ENCODE measurements around the gene TET1. TPM values are rescaled to one million over a fixed set of nuclear protein-coding genes. Genes with fewer than 3 reads are reported as not detected.
"Not testable (repeated sequence)": the region's sequence is repeated elsewhere in the genome, so short reads cannot be mapped to it uniquely, and the experiment has no call there.

Gene TET1
- total RNA-seq, 4 donors from 2014 or later, result 1.5 to 3.3 (median 1.5) TPM

GRCh38 chr10:68603766-68604165 lies 43.6 kb downstream of the TET1 start:
- Histone ChIP-seq H3K27me3 (no peaks in the 10 kb centered on the region), H3K4me3 (no peak overlapping the region), H3K27ac (no peak overlapping the region), H3K4me1 (peaks cover 9 to 42% (median 33%) of the 10 kb centered on the region in 4 donors), H3K36me3 (no peaks in the 10 kb centered on the region), H3K9me3 (no peaks in the 10 kb centered on the region)
- WGBS, 2 donors (ENCODE audit: low coverage in 1 of 2), result 98 to 100% methylated on average over 3 of the region's 3 CpGs
- DNase-seq, result no peak
- TF ChIP-seq POLR2AphosphoS5 (IDR thresholded peaks at IDR 0.05) (no peak), EP300 (IDR thresholded peaks at IDR 0.05; ENCODE audit: low read depth) (no peak), POLR2A (IDR thresholded peaks at IDR 0.05) (no peak)
- TF ChIP-seq, protein P1, sequence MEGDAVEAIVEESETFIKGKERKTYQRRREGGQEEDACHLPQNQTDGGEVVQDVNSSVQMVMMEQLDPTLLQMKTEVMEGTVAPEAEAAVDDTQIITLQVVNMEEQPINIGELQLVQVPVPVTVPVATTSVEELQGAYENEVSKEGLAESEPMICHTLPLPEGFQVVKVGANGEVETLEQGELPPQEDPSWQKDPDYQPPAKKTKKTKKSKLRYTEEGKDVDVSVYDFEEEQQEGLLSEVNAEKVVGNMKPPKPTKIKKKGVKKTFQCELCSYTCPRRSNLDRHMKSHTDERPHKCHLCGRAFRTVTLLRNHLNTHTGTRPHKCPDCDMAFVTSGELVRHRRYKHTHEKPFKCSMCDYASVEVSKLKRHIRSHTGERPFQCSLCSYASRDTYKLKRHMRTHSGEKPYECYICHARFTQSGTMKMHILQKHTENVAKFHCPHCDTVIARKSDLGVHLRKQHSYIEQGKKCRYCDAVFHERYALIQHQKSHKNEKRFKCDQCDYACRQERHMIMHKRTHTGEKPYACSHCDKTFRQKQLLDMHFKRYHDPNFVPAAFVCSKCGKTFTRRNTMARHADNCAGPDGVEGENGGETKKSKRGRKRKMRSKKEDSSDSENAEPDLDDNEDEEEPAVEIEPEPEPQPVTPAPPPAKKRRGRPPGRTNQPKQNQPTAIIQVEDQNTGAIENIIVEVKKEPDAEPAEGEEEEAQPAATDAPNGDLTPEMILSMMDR (IDR thresholded peaks at IDR 0.05), result no peak
- intact Hi-C loops (cut with DNase I; ENCODE audit: low total_unique reads) (loop anchor here (5.0 kb wide), 1 partner anchor 41 kb away; the partner anchor contains the start of gene TET1), in situ Hi-C loops (cut with MboI; ENCODE audit: low pct_ligation_motif_present in 1 of 4, low pct_unique_long_range_greater_than_20kb in 1 of 4, low sequenced_read_pairs in 3 of 4) (no loop called here)

DNA sequence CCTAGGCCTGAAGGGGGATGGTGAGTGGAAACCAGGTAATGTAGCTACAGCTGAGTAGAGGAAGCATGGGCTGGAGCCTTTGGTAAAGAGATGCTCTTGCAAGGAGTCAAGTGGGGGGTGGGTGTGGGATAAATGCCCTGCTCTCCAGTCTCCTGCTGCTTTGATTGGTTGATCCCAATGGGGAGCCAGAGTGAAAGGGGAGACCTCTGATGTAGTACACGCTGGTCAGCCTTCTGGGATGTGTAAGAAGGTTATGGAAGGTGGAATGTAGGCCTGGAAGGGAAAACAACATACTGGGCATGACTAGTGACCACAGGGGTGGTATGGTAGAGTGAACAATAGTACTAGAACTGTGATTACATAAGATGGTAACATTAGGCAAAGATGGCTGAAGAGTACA lies 44.3 kb downstream of the TET1 start:
- in situ Hi-C loops (cut with MboI; ENCODE audit: low pct_ligation_motif_present in 1 of 4, low pct_unique_long_range_greater_than_20kb in 1 of 4, low sequenced_read_pairs in 3 of 4), result no loop called here
- Histone ChIP-seq H3K4me3 (no peak overlapping the region), H3K27ac (no peak overlapping the region), H3K4me1 (peaks cover 5 to 38% (median 27%) of the 10 kb centered on the region in 4 donors), H3K9me3 (no peaks in the 10 kb centered on the region), H3K36me3 (no peaks in the 10 kb centered on the region), H3K27me3 (no peaks in the 10 kb centered on the region)
- no peak for DNase-seq
- intact Hi-C loops (cut with DNase I; ENCODE audit: low total_unique reads), result loop anchor here (5.0 kb wide), 1 partner anchor 42 kb away; the partner anchor contains the start of gene TET1
- 88 to 97% methylated on average over 1 of the region's 1 CpG for WGBS, 2 donors (ENCODE audit: low coverage in 1 of 2)
- TF ChIP-seq POLR2A (IDR thresholded peaks at IDR 0.05) (no peak), POLR2AphosphoS5 (IDR thresholded peaks at IDR 0.05) (no peak), EP300 (IDR thresholded peaks at IDR 0.05; ENCODE audit: low read depth) (no peak)
- TF ChIP-seq, protein P1 (IDR thresholded peaks at IDR 0.05), result no peak

- WGBS, 2 donors (ENCODE audit: low coverage in 1 of 2), result 37 to 55% methylated on average over 5 of the region's 5 CpGs
- in situ Hi-C loops (cut with MboI; ENCODE audit: low pct_ligation_motif_present in 1 of 4, low pct_unique_long_range_greater_than_20kb in 1 of 4, low sequenced_read_pairs in 3 of 4), result no loop called here
- intact Hi-C loops (cut with DNase I; ENCODE audit: low total_unique reads), result no loop called here
Observed at GRCh38 chr10:68606918-68607317, 46.8 kb downstream of the TET1 start.

DNA sequence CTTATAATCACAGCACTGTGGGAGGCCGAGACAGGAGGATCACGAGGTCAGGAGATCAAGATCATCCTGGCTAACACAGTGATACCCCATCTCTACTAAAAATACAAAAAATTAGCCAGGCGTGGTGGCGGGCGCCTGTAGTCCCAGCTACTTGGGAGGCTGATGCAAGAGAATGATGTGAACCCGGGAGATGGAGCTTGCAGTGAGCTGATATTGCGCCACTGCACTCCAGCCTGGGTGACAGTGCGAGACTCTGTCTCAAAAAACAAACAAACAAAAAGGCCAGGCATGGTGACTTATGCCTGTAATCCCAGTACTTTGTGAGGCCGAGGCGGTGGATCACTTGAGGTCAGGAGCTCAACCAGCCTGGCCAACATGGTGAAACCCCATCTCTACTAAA lies 49.9 kb downstream of the TET1 start:
- H3K36me3 ChIP-seq; in situ Hi-C loops (cut with MboI; ENCODE audit: low pct_ligation_motif_present in 1 of 4, low pct_unique_long_range_greater_than_20kb in 1 of 4, low sequenced_read_pairs in 3 of 4); intact Hi-C loops (cut with DNase I; ENCODE audit: low total_unique reads); DNase-seq; H3K4me1 ChIP-seq; H3K4me3 ChIP-seq; H3K27ac ChIP-seq; H3K27me3 ChIP-seq; H3K9me3 ChIP-seq: not testable (repeated sequence)
- 95 to 100% methylated on average over 2 to 10 of the region's 10 CpGs for WGBS, 2 donors (ENCODE audit: low coverage in 1 of 2)

More at GRCh38 chr10:68606918-68607317, 46.8 kb downstream of the TET1 start:
- Histone ChIP-seq H3K9me3 (no peaks in the 10 kb centered on the region), H3K36me3 (no peaks in the 10 kb centered on the region), H3K4me1 (peaks cover 4 to 13% (median 7%) of the 10 kb centered on the region in 4 donors), H3K27ac (no peak overlapping the region), H3K27me3 (no peaks in the 10 kb centered on the region), H3K4me3 (no peak overlapping the region)
- DNase-seq, result no peak
- no peak for TF ChIP-seq EP300 (IDR thresholded peaks at IDR 0.05; ENCODE audit: low read depth)
- TF ChIP-seq, protein P1 (IDR thresholded peaks at IDR 0.05), result no peak
- TF ChIP-seq POLR2AphosphoS5 (IDR thresholded peaks at IDR 0.05), result no peak
- TF ChIP-seq POLR2A (IDR thresholded peaks at IDR 0.05), result no peak

GRCh38 chr10:68611227-68611626 lies 51.1 kb downstream of the TET1 start:
- H3K27ac ChIP-seq, result no peak overlapping the region
- TF ChIP-seq EP300 (IDR thresholded peaks at IDR 0.05; ENCODE audit: low read depth), result no peak
- TF ChIP-seq POLR2AphosphoS5 (IDR thresholded peaks at IDR 0.05), result no peak
- TF ChIP-seq, protein P1 (IDR thresholded peaks at IDR 0.05), result no peak
- peaks cover 0 to 3% (median 0%) of the 10 kb centered on the region in 4 donors for H3K4me1 ChIP-seq
- intact Hi-C loops (cut with DNase I; ENCODE audit: low total_unique reads) (no loop called here), in situ Hi-C loops (cut with MboI; ENCODE audit: low pct_ligation_motif_present in 1 of 4, low pct_unique_long_range_greater_than_20kb in 1 of 4, low sequenced_read_pairs in 3 of 4) (no loop called here)
- no peak for DNase-seq
- H3K9me3 ChIP-seq, result no peaks in the 10 kb centered on the region
- H3K36me3 ChIP-seq, result no peaks in the 10 kb centered on the region
- 83% methylated on average over 3 of the region's 3 CpGs; no CpG with 5 or more reads in 1 of the 2 donors for WGBS, 2 donors (ENCODE audit: low coverage in 1 of 2)
- no peak overlapping the region for H3K4me3 ChIP-seq
- H3K27me3 ChIP-seq, result no peaks in the 10 kb centered on the region

GRCh38 chr10:68613974-68614373 lies 53.8 kb downstream of the TET1 start:
- in situ Hi-C loops (cut with MboI; ENCODE audit: low pct_ligation_motif_present in 1 of 4, low pct_unique_long_range_greater_than_20kb in 1 of 4, low sequenced_read_pairs in 3 of 4); H3K4me1 ChIP-seq; H3K9me3 ChIP-seq; intact Hi-C loops (cut with DNase I; ENCODE audit: low total_unique reads); H3K4me3 ChIP-seq; H3K27me3 ChIP-seq; DNase-seq; H3K27ac ChIP-seq; H3K36me3 ChIP-seq: not testable (repeated sequence)

GRCh38 chr10:68617691-68618090 lies 57.6 kb downstream of the TET1 start:
- DNase-seq; H3K27me3 ChIP-seq; H3K27ac ChIP-seq; in situ Hi-C loops (cut with MboI; ENCODE audit: low pct_ligation_motif_present in 1 of 4, low pct_unique_long_range_greater_than_20kb in 1 of 4, low sequenced_read_pairs in 3 of 4); H3K4me3 ChIP-seq; intact Hi-C loops (cut with DNase I; ENCODE audit: low total_unique reads); H3K36me3 ChIP-seq; H3K4me1 ChIP-seq; H3K9me3 ChIP-seq: not testable (repeated sequence)
- 90 to 94% methylated on average over 6 to 10 of the region's 10 CpGs for WGBS, 2 donors (ENCODE audit: low coverage in 1 of 2)

Measured in transverse colon (tissue), 4 donors.